GM10248 (cell line): ENCODE results near the gene ISX.

Experiments
- CTCF ChIA-PET: fragments of 300-600 bp; sonication (Branson Sonifier 250); formaldehyde crosslinking; extraction: SDS; loops from one replicate; lab custom pipeline; 2021; ENCODE audit warnings: antibody characterized with exemption; lab: Yijun Ruan, JAX
- POLR2A ChIA-PET: fragments of 350-650 bp; sonication (Branson Sonifier 250); formaldehyde crosslinking; extraction: SDS; loops from one replicate; lab custom pipeline; 2020; ENCODE audit warnings: antibody characterized with exemption; lab: Yijun Ruan, JAX
- DNase-seq: peaks from one replicate; pipeline ENCODE4 v3.0.0; 2012; ENCODE audit errors: extremely low spot score
- CTCF ChIP-seq: IDR thresholded peaks from 2 replicates; pipeline ENCODE4 v1.5.1; 2012; ENCODE audit warnings: mild to moderate bottlenecking, low read depth; ENCODE audit errors: extremely low read depth, missing control alignments, control extremely low read depth

ISX gene

GRCh38 chr22:35109616-35110015 lies 43.7 kb downstream of the ISX start:
- ChIA-PET POLR2A (no interaction called here), CTCF (no interaction called here)
- DNase-seq = no peak
- no peak for TF ChIP-seq CTCF

- no peak for DNase-seq
- no peak for TF ChIP-seq CTCF
- ChIA-PET CTCF (interaction anchor here (1.3 to 1.6 kb wide), 3 partner anchors 8 to 38 kb away, joined by 3 to 5 read pairs (median 3); no protein-coding TSS in a partner anchor), POLR2A (no interaction called here)
Measured at GRCh38 chr22:35111244-35111643, 45.3 kb downstream of the ISX start.

GRCh38 chr22:35113341-35113740 lies 47.4 kb downstream of the ISX start:
- CTCF ChIA-PET = interaction anchor here (0.9 to 1.2 kb wide), 3 partner anchors 8 to 89 kb away, joined by 3 to 4 read pairs (median 3); no protein-coding TSS in a partner anchor
- DNase-seq = no peak
- POLR2A ChIA-PET = no interaction called here
- no peak for TF ChIP-seq CTCF

GRCh38 chr22:35114131-35114980 lies 48.4 kb downstream of the ISX start:
- no peak for DNase-seq
- no peak for TF ChIP-seq CTCF
- ChIA-PET POLR2A (no interaction called here), CTCF (interaction anchor here (1.1 to 1.3 kb wide), 4 partner anchors 12 to 482 kb away, joined by 3 read pairs; no protein-coding TSS in a partner anchor)

- ChIA-PET POLR2A (no interaction called here), CTCF (interaction anchor here (1.1 to 2.0 kb wide), 4 partner anchors 13 to 58 kb away, joined by 3 to 5 read pairs (median 3); no protein-coding TSS in a partner anchor)
- no peak for TF ChIP-seq CTCF
- DNase-seq = no peak
Measured at GRCh38 chr22:35115515-35115914, 49.6 kb downstream of the ISX start.

GRCh38 chr22:35116269-35116668 lies 50.3 kb downstream of the ISX start:
- TF ChIP-seq CTCF = no peak
- no peak for DNase-seq
- POLR2A ChIA-PET = no interaction called here
- CTCF ChIA-PET = interaction anchor here (1.0 to 2.0 kb wide), 6 partner anchors 12 to 34 kb away, joined by 3 to 7 read pairs (median 4); no protein-coding TSS in a partner anchor
